ENCODE results near the gene B9D2. TPM values are rescaled to one million over a fixed set of nuclear protein-coding genes. Genes with fewer than 3 reads are reported as not detected.

Gene B9D2
- total RNA-seq, 1 donor from 2014 or later = 2.5 TPM

DNA sequence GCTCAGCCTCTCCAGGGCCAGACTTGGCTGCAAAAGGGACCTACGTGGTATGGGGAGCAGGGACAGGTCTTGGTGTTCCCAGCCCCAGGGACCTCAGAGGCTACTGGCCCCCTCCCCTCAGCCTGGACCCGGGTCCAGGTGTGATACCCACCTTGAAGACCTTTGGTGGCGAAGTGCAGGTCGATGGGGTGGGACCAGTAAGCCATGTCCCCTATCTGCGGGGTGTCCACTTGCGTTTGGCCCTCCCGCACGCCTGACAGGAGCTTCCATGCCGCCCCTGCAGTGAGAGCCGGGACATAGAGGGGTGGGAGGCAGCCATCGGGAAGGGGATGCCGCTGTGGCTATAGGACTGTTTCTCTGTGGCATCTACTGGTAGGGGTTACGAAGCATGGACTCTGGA, 6.2 kb downstream of the B9D2 start:
- H3K4me1 Mint-ChIP-seq = peaks cover 7% of the 10 kb centered on the region
- DNase-seq (ENCODE audit: low spot score) = no peak
- peaks cover 10% of the 10 kb centered on the region for H3K27me3 Mint-ChIP-seq (ENCODE audit: insufficient read depth, low read depth)
- Histone ChIP-seq H3K36me3 (no peaks in the 10 kb centered on the region), H3K9ac (no peak overlapping the region), H3K79me2 (ENCODE audit: low read depth) (no peaks in the 10 kb centered on the region), H3K4me1 (peaks cover 2% of the 10 kb centered on the region), H3K4me2 (no peak overlapping the region), H2AFZ (replicated peaks) (no peak overlapping the region), H4K20me1 (ENCODE audit: low read depth) (no peaks in the 10 kb centered on the region), H3K27ac (no peak overlapping the region), H3K9me3 (ENCODE audit: low read depth) (no peaks in the 10 kb centered on the region), H3K27me3 (peaks cover 14% of the 10 kb centered on the region), H3F3A (ENCODE audit: low read depth) (peaks cover 4% of the 10 kb centered on the region), H3K4me3 (no peak overlapping the region)
- H3K36me3 Mint-ChIP-seq = no peaks in the 10 kb centered on the region
- TF ChIP-seq EZH2phosphoT487 (IDR thresholded peaks at IDR 0.05) (no peak), EZH2 (IDR thresholded peaks at IDR 0.05) (no peak), CTCF (IDR thresholded peaks at IDR 0.05) (no peak)
- H3K9me3 Mint-ChIP-seq = no peaks in the 10 kb centered on the region
- no peak overlapping the region for H3K27ac Mint-ChIP-seq
- H3K4me3 Mint-ChIP-seq = no peak overlapping the region

- Histone ChIP-seq H3F3A (ENCODE audit: low read depth) (peaks cover 4% of the 10 kb centered on the region), H4K20me1 (ENCODE audit: low read depth) (peaks cover under 1% of the 10 kb centered on the region), H3K4me3 (no peak overlapping the region), H3K27ac (no peak overlapping the region), H3K4me1 (peaks cover 5% of the 10 kb centered on the region), H3K36me3 (no peaks in the 10 kb centered on the region), H3K9ac (no peak overlapping the region), H3K9me3 (ENCODE audit: low read depth) (no peaks in the 10 kb centered on the region), H3K27me3 (peaks cover 20% of the 10 kb centered on the region), H3K4me2 (no peak overlapping the region), H3K79me2 (ENCODE audit: low read depth) (no peaks in the 10 kb centered on the region), H2AFZ (replicated peaks) (no peak overlapping the region)
- Mint-ChIP-seq H3K4me1 (peaks cover 9% of the 10 kb centered on the region), H3K27me3 (ENCODE audit: insufficient read depth, low read depth) (peaks cover 14% of the 10 kb centered on the region), H3K27ac (no peak overlapping the region), H3K9me3 (no peaks in the 10 kb centered on the region), H3K36me3 (no peaks in the 10 kb centered on the region), H3K4me3 (no peak overlapping the region)
- TF ChIP-seq EZH2 (IDR thresholded peaks at IDR 0.05) (no peak), EZH2phosphoT487 (IDR thresholded peaks at IDR 0.05) (no peak), CTCF (IDR thresholded peaks at IDR 0.05) (no peak)
- no peak for DNase-seq (ENCODE audit: low spot score)
Observed at GRCh38 chr19:41356984-41357739, 6.8 kb downstream of the B9D2 start.

DNA sequence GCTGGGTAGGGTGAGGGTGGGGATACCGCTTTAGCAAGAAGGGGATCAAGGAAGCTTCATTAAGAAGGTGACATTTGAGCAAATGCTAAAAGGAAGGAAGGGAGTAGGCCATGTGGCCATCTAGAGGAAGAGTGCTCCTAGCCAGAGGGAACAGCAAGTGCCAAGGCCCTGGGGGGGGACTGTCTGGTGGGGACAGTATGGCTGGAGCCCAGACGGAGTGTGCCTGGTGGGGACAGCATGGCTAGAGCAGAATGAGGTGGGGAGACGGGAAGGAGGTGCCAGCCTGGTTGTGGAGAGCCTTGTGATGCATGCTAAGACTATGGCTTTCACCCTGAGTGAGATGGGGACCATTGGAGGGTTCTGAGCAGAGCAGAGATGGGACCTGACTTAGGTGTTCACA, 8.1 kb downstream of the B9D2 start:
- Histone ChIP-seq H3K79me2 (ENCODE audit: low read depth) (no peaks in the 10 kb centered on the region), H3K4me2 (no peak overlapping the region), H4K20me1 (ENCODE audit: low read depth) (peaks cover 12% of the 10 kb centered on the region), H3K4me3 (no peak overlapping the region), H3K4me1 (peaks cover 9% of the 10 kb centered on the region), H3K9me3 (ENCODE audit: low read depth) (no peaks in the 10 kb centered on the region), H2AFZ (replicated peaks) (no peak overlapping the region), H3K27ac (no peak overlapping the region), H3K9ac (no peak overlapping the region), H3F3A (ENCODE audit: low read depth) (peaks cover 7% of the 10 kb centered on the region), H3K27me3 (peaks cover 34% of the 10 kb centered on the region), H3K36me3 (no peaks in the 10 kb centered on the region)
- Mint-ChIP-seq H3K9me3 (no peaks in the 10 kb centered on the region), H3K4me1 (peaks cover 18% of the 10 kb centered on the region), H3K27me3 (ENCODE audit: insufficient read depth, low read depth) (peaks cover 23% of the 10 kb centered on the region), H3K36me3 (no peaks in the 10 kb centered on the region), H3K4me3 (no peak overlapping the region), H3K27ac (no peak overlapping the region)
- no peak for DNase-seq (ENCODE audit: low spot score)
- TF ChIP-seq CTCF (IDR thresholded peaks at IDR 0.05) (no peak), EZH2phosphoT487 (IDR thresholded peaks at IDR 0.05) (no peak), EZH2 (IDR thresholded peaks at IDR 0.05) (no peak)

Data from neural progenitor cell (in vitro differentiated cells).